Panc1 (cell line): Measurements from ENCODE around the gene AMN. TPM values are rescaled to one million over a fixed set of nuclear protein-coding genes. Genes with fewer than 3 reads are reported as not detected.
"Not testable (repeated sequence)": the region's sequence is repeated elsewhere in the genome, so short reads cannot be mapped to it uniquely, and the experiment has no call there.

Experiments
- ATAC-seq: fragments of 200-7000 bp; cut with Tn5 transposase; 2 replicates; pipeline ENCODE4 v1.9.1; 2020; ENCODE audit warnings: mild to moderate bottlenecking, moderate library complexity
- BruUV-seq: library from RNA; stranded (reverse); fragments of 400-500 nt; replicated peaks from 2 replicates; lab custom pipeline; 2021; lab: Mats Ljungman, UMichigan
- CTCF ChIA-PET: fragments of 300-600 bp; sonication (Branson Sonifier 250); formaldehyde crosslinking; loops from one replicate; lab custom pipeline; 2022; ENCODE audit warnings: antibody characterized with exemption; lab: Charles Lee
- POLR2A ChIA-PET: fragments of 300-600 bp; sonication (Branson Sonifier 250); formaldehyde crosslinking; loops from one replicate; lab custom pipeline; 2022; ENCODE audit warnings: antibody characterized with exemption; lab: Charles Lee
- DNase-seq: peaks from one replicate; pipeline ENCODE4 v3.0.0-alpha.2; 2010; ENCODE audit warnings: low read depth, low spot score
- H3K27ac ChIP-seq: 2 replicates; pipeline ENCODE4 v1.5.1; 2011; ENCODE audit warnings: mild to moderate bottlenecking, low read length, inconsistent platforms
- H3K27me3 ChIP-seq: fragments of 200-500 bp; sonication (Bioruptor generic); 2 replicates; pipeline ENCODE4 v1.6.0; 2014; ENCODE audit warnings: low read length, inconsistent platforms; ENCODE audit not compliant: control insufficient read depth, insufficient read depth
- H3K36me3 ChIP-seq: fragments of 200-500 bp; sonication (Bioruptor generic); 2 replicates; pipeline ENCODE4 v1.5.1; 2014; ENCODE audit warnings: inconsistent platforms, mild to moderate bottlenecking, low read length, moderate library complexity; ENCODE audit not compliant: control insufficient read depth, insufficient read depth
- H3K4me1 ChIP-seq: 2 replicates; pipeline ENCODE4 v1.5.1; 2011; ENCODE audit warnings: inconsistent platforms, mild to moderate bottlenecking, low read length, moderate library complexity; ENCODE audit not compliant: control insufficient read depth, insufficient read depth
- H3K4me3 ChIP-seq, 2 experiments: 2 replicates each; pipeline ENCODE4 v1.5.1; 2011 to 2012; ENCODE audit warnings: low read depth in 2 of 2, low read length in 2 of 2, mild to moderate bottlenecking in 2 of 2, inconsistent platforms in 1 of 2, moderate library complexity in 1 of 2
- H3K9me3 ChIP-seq: fragments of 200-500 bp; sonication (Bioruptor generic); 2 replicates; pipeline ENCODE4 v1.5.1; 2014; ENCODE audit warnings: low read depth, mild to moderate bottlenecking, inconsistent platforms, low read length, moderate library complexity; ENCODE audit not compliant: control insufficient read depth, insufficient read depth
- POLR2AphosphoS5 ChIP-seq: IDR thresholded peaks from 2 replicates; pipeline ENCODE4 v1.6.1; 2012; ENCODE audit warnings: mild to moderate bottlenecking, low read depth, low read length, moderate library complexity
- SIN3A ChIP-seq: IDR thresholded peaks from 2 replicates; pipeline ENCODE4 v1.6.1; 2012; ENCODE audit warnings: low read depth, mild to moderate bottlenecking, low read length, moderate library complexity, borderline replicate concordance; ENCODE audit not compliant: insufficient read depth
- TCF7L2 ChIP-seq: IDR thresholded peaks from 2 replicates; pipeline ENCODE4 v1.6.1; 2011; ENCODE audit warnings: mild to moderate bottlenecking, low read depth, low read length, inconsistent platforms
- in situ Hi-C: cut with HindIII; loops from 2 replicates; pipeline ENCODE4 v1.10.0; 2016; ENCODE audit warnings: low sequenced_read_pairs, low pct_unique_long_range_greater_than_20kb
- intact Hi-C: fragments of 100-400 bp; cut with micrococcal nuclease; formaldehyde crosslinking; loops from one replicate; pipeline ENCODE4 v1.10.0; 2022; ENCODE audit not compliant: unreplicated experiment
- total RNA-seq: library from RNA; stranded (reverse); gene quantifications from one replicate; pipeline ENCODE4 v1.2.1, GENCODE V29; 2021; ENCODE audit not compliant: unreplicated experiment
- TF ChIP-seq, protein P1 (sequence below): fragments of 450-650 bp; IDR thresholded peaks from 2 replicates; pipeline ENCODE4 v1.5.1; 2017; ENCODE audit warnings: mild to moderate bottlenecking
- TF ChIP-seq, protein P2 (sequence below), 2 experiments: IDR thresholded peaks; 2 replicates each; pipeline ENCODE4 v1.6.1; 2011 to 2012; ENCODE audit warnings: low read depth in 2 of 2, control low read depth in 1 of 2, low read length in 1 of 2, mild to moderate bottlenecking in 1 of 2, moderate library complexity in 1 of 2; ENCODE audit not compliant: insufficient read depth in 1 of 2

The AMN gene
- total RNA-seq, 1 experiment from 2014 or later, result 0.44 TPM

DNA sequence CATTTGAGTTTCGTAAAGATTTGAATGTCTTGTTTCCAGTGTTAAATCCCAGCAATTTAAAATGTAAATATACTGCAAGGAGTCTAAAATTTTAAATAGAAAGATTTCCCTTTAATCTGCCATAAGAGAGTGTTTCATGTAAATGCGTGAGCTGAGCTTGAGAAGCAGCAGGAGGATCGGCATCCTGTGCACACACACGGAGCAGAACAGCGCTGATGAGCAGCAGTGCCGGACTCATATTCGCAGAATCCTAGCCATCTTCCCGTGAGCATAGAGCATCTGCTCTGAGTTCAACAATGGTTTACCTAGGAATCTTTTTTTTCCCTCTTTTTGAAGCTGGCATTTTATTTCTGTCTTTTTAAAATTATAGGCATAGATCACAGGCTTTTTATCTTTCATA, 29.8 kb upstream of the AMN start:
- POLR2A ChIA-PET, result no interaction called here
- no peak overlapping the region for H3K4me3 ChIP-seq
- BruUV-seq, result no TSS peak
- intact Hi-C loops, result no loop called here
- ATAC-seq (no peak), DNase-seq (no peak)
- no peak overlapping the region for H3K27ac ChIP-seq
- in situ Hi-C loops, result no loop called here
- H3K36me3 ChIP-seq, result no peaks in the 10 kb centered on the region; the same call in 1 of the 2 replicates
- no peaks in the 10 kb centered on the region for H3K4me1 ChIP-seq
- no peaks in the 10 kb centered on the region for H3K9me3 ChIP-seq
- no peaks in the 10 kb centered on the region for H3K27me3 ChIP-seq
- CTCF ChIA-PET, result no interaction called here
- no peak for TF ChIP-seq TCF7L2
- no peak for TF ChIP-seq POLR2AphosphoS5
- TF ChIP-seq, protein P1, sequence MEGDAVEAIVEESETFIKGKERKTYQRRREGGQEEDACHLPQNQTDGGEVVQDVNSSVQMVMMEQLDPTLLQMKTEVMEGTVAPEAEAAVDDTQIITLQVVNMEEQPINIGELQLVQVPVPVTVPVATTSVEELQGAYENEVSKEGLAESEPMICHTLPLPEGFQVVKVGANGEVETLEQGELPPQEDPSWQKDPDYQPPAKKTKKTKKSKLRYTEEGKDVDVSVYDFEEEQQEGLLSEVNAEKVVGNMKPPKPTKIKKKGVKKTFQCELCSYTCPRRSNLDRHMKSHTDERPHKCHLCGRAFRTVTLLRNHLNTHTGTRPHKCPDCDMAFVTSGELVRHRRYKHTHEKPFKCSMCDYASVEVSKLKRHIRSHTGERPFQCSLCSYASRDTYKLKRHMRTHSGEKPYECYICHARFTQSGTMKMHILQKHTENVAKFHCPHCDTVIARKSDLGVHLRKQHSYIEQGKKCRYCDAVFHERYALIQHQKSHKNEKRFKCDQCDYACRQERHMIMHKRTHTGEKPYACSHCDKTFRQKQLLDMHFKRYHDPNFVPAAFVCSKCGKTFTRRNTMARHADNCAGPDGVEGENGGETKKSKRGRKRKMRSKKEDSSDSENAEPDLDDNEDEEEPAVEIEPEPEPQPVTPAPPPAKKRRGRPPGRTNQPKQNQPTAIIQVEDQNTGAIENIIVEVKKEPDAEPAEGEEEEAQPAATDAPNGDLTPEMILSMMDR, result no peak
- TF ChIP-seq, protein P2, sequence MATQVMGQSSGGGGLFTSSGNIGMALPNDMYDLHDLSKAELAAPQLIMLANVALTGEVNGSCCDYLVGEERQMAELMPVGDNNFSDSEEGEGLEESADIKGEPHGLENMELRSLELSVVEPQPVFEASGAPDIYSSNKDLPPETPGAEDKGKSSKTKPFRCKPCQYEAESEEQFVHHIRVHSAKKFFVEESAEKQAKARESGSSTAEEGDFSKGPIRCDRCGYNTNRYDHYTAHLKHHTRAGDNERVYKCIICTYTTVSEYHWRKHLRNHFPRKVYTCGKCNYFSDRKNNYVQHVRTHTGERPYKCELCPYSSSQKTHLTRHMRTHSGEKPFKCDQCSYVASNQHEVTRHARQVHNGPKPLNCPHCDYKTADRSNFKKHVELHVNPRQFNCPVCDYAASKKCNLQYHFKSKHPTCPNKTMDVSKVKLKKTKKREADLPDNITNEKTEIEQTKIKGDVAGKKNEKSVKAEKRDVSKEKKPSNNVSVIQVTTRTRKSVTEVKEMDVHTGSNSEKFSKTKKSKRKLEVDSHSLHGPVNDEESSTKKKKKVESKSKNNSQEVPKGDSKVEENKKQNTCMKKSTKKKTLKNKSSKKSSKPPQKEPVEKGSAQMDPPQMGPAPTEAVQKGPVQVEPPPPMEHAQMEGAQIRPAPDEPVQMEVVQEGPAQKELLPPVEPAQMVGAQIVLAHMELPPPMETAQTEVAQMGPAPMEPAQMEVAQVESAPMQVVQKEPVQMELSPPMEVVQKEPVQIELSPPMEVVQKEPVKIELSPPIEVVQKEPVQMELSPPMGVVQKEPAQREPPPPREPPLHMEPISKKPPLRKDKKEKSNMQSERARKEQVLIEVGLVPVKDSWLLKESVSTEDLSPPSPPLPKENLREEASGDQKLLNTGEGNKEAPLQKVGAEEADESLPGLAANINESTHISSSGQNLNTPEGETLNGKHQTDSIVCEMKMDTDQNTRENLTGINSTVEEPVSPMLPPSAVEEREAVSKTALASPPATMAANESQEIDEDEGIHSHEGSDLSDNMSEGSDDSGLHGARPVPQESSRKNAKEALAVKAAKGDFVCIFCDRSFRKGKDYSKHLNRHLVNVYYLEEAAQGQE (IDR thresholded peaks at IDR 0.05; ENCODE audit: insufficient read depth in 1 of 2, low read depth in 2 of 2, low read length in 1 of 2), result no peak
- no peak for TF ChIP-seq SIN3A

DNA sequence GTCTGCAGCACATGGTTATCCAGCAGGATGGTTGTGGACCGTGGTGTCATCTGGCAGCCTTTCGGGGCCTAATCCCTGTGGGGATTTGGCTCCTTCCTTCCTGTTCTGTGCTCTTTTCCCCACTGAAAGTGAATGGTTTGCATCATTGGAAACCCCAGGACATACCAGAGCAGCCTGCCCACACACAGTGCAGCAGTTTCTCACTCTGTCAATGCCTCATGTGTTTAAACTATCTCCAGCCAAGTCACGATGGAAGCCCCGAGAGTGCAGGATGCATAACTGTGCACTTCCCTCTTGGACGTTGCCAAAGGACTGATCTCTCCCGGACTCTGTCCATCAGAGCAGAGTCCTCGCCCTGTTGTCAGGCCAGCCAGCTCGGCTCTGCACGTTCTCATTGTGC, 29.0 kb upstream of the AMN start:
- in situ Hi-C loops, result no loop called here
- TF ChIP-seq POLR2AphosphoS5, result no peak
- no peaks in the 10 kb centered on the region for H3K27me3 ChIP-seq
- DNase-seq, result no peak
- no peaks in the 10 kb centered on the region for H3K4me1 ChIP-seq
- H3K36me3 ChIP-seq, result no peaks in the 10 kb centered on the region; the same call in 1 of the 2 replicates
- H3K9me3 ChIP-seq, result no peaks in the 10 kb centered on the region
- ChIA-PET CTCF (no interaction called here), POLR2A (no interaction called here)
- H3K27ac ChIP-seq, result no peak overlapping the region
- no peak for ATAC-seq
- no peak overlapping the region for H3K4me3 ChIP-seq
- intact Hi-C loops, result no loop called here
- no TSS peak for BruUV-seq

DNA sequence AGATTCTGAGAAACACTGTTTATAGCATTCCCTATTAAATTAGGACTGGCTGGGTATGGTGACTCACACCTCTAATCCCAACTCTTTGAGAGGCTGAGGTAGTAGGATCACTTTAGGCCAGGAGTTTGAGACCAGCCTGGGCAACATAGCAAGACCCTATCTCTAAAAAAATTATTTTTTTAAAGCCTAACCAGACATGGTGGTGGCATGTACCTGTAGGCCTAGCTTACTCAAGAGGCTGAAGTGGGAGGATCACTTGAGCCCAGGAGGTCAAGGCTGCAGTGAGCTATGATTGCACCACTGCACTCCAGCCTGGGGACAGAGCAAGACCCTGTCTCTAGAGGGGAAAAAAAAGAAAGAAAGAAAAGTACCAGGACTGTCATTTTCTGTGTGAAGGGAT, 25.7 kb upstream of the AMN start:
- POLR2A ChIA-PET, H3K36me3 ChIP-seq, BruUV-seq, intact Hi-C loops, H3K4me1 ChIP-seq, H3K4me3 ChIP-seq, H3K27ac ChIP-seq, DNase-seq, CTCF ChIA-PET, H3K9me3 ChIP-seq, H3K27me3 ChIP-seq, in situ Hi-C loops, ATAC-seq: not testable (repeated sequence)
